Esophagus (tissue), 2 donors: ENCODE measurements around the gene NFIB. TPM values are rescaled to one million over a fixed set of nuclear protein-coding genes. Genes with fewer than 3 reads are reported as not detected.

Source experiments
- H3K27ac ChIP-seq, 2 donors: one replicate each; pipeline ENCODE4 v1.5.1; 2013; ENCODE audit warnings: low read depth in 2 of 2, mild to moderate bottlenecking in 2 of 2, inconsistent platforms in 1 of 2, low read length in 1 of 2, moderate library complexity in 1 of 2
- H3K27me3 ChIP-seq, 2 donors: one replicate each; pipeline ENCODE4 v1.6.1; 2013; ENCODE audit warnings: low read length in 2 of 2, control low read depth in 1 of 2, mild to moderate bottlenecking in 1 of 2; ENCODE audit not compliant: insufficient read depth in 2 of 2, control insufficient read depth in 1 of 2
- H3K36me3 ChIP-seq, 2 donors: one replicate each; pipeline ENCODE4 v1.6.1; 2013; ENCODE audit warnings: low read length in 1 of 2; ENCODE audit not compliant: control insufficient read depth in 2 of 2, insufficient read depth in 2 of 2
- H3K4me1 ChIP-seq, 2 donors: one replicate each; pipeline ENCODE4 v1.6.1; 2013; ENCODE audit warnings: low read length in 1 of 2; ENCODE audit not compliant: control insufficient read depth in 2 of 2, insufficient read depth in 2 of 2
- H3K4me3 ChIP-seq, 2 donors: one replicate each; pipeline ENCODE4 v1.5.1; 2013; ENCODE audit warnings: low read length in 2 of 2, mild to moderate bottlenecking in 2 of 2, low read depth in 1 of 2, moderate library complexity in 1 of 2
- H3K9me3 ChIP-seq, 2 donors: one replicate each; pipeline ENCODE4 v1.6.1; 2013; ENCODE audit warnings: mild to moderate bottlenecking in 2 of 2, low read depth in 1 of 2, low read length in 1 of 2, moderate library complexity in 1 of 2; ENCODE audit not compliant: control insufficient read depth in 2 of 2, insufficient read depth in 1 of 2
- WGBS, 2 donors: extraction: QIAGEN DNeasy Blood & Tissue Kit; methylation state at CpG; one replicate each; pipeline ENCODE4 v1.1.7; 2013; 5-methylcytosine and 5-hydroxymethylcytosine counted together
- polyA plus RNA-seq, 2 donors: library from polyadenylated mRNA; stranded (reverse); fragments of 200-250 nt; gene quantifications; one replicate each; pipeline ENCODE4 v1.2.3, GENCODE V29; 2013
- donor health status: healthy with polysubstance abuse.
- donor health status: Bipolar disorder and iron deficiency.

Gene NFIB
- polyA plus RNA-seq, 2 donors: 4.0 to 6.6 TPM

- 16 to 25% methylated on average over 12 of the region's 12 CpGs for WGBS, 2 donors
- no peaks in the 10 kb centered on the region for H3K27me3 ChIP-seq
- H3K27ac ChIP-seq: peak overlapping the region; percentile 17 to 65
- H3K9me3 ChIP-seq: no peaks in the 10 kb centered on the region
- no peaks in the 10 kb centered on the region for H3K36me3 ChIP-seq
- H3K4me3 ChIP-seq: peak overlapping the region in 1 of 2 donors; percentile 44
- peaks cover 0 to under 1% of the 10 kb centered on the region in 2 donors for H3K4me1 ChIP-seq
Observed at GRCh38 chr9:14203356-14204056, 110.4 kb downstream of the NFIB start.

- 19% methylated on average over 6 of the region's 6 CpGs for WGBS, 2 donors
- Histone ChIP-seq H3K4me3 (no peak overlapping the region), H3K36me3 (no peaks in the 10 kb centered on the region), H3K9me3 (no peaks in the 10 kb centered on the region), H3K4me1 (peaks cover 0 to 2% of the 10 kb centered on the region in 2 donors), H3K27me3 (no peaks in the 10 kb centered on the region), H3K27ac (peak overlapping the region in 1 of 2 donors; percentile 73)
Observed at GRCh38 chr9:14198841-14199455, 115.0 kb downstream of the NFIB start.

GRCh38 chr9:14198047-14198840 lies 115.7 kb downstream of the NFIB start:
- Histone ChIP-seq H3K36me3 (no peaks in the 10 kb centered on the region), H3K27ac (peak overlapping the region in 1 of 2 donors; percentile 31), H3K9me3 (no peaks in the 10 kb centered on the region), H3K4me1 (peaks cover 0 to 2% of the 10 kb centered on the region in 2 donors), H3K4me3 (no peak overlapping the region), H3K27me3 (no peaks in the 10 kb centered on the region)
- WGBS, 2 donors: 66 to 76% methylated on average over 11 of the region's 11 CpGs

GRCh38 chr9:14197325-14197858 lies 116.5 kb downstream of the NFIB start:
- 82% methylated on average over 4 of the region's 4 CpGs for WGBS, 2 donors
- Histone ChIP-seq H3K4me3 (no peak overlapping the region), H3K4me1 (peaks cover 0 to 2% of the 10 kb centered on the region in 2 donors), H3K36me3 (no peaks in the 10 kb centered on the region), H3K27ac (no peak overlapping the region), H3K9me3 (no peaks in the 10 kb centered on the region), H3K27me3 (no peaks in the 10 kb centered on the region)

GRCh38 chr9:14193328-14193990 lies 120.5 kb downstream of the NFIB start:
- no peak overlapping the region for H3K27ac ChIP-seq
- no peaks in the 10 kb centered on the region for H3K27me3 ChIP-seq
- H3K36me3 ChIP-seq: no peaks in the 10 kb centered on the region
- no peak overlapping the region for H3K4me3 ChIP-seq
- no peaks in the 10 kb centered on the region for H3K9me3 ChIP-seq
- H3K4me1 ChIP-seq: peaks cover 0 to 1% of the 10 kb centered on the region in 2 donors
- whole genome bisulfite sequencing, 2 donors: 67 to 70% methylated on average over 7 of the region's 7 CpGs

- H3K4me1 ChIP-seq: no peaks in the 10 kb centered on the region
- H3K36me3 ChIP-seq: no peaks in the 10 kb centered on the region
- H3K27ac ChIP-seq: no peak overlapping the region
- no peak overlapping the region for H3K4me3 ChIP-seq
- WGBS, 2 donors: 86 to 93% methylated on average over 1 of the region's 1 CpG
- H3K27me3 ChIP-seq: no peaks in the 10 kb centered on the region
- no peaks in the 10 kb centered on the region for H3K9me3 ChIP-seq
Observed at GRCh38 chr9:14192556-14192955, 121.4 kb downstream of the NFIB start.

GRCh38 chr9:14191512-14191911 lies 122.4 kb downstream of the NFIB start:
- Histone ChIP-seq H3K4me1 (no peaks in the 10 kb centered on the region), H3K36me3 (no peaks in the 10 kb centered on the region), H3K27ac (no peak overlapping the region), H3K4me3 (no peak overlapping the region), H3K9me3 (no peaks in the 10 kb centered on the region), H3K27me3 (no peaks in the 10 kb centered on the region)
- WGBS, 2 donors: 96 to 98% methylated on average over 1 of the region's 1 CpG

- Histone ChIP-seq H3K9me3 (no peaks in the 10 kb centered on the region), H3K36me3 (no peaks in the 10 kb centered on the region), H3K27ac (no peak overlapping the region), H3K4me1 (no peaks in the 10 kb centered on the region), H3K27me3 (no peaks in the 10 kb centered on the region), H3K4me3 (no peak overlapping the region)
- WGBS, 2 donors: 60 to 64% methylated on average over 1 of the region's 1 CpG
Observed at GRCh38 chr9:14190240-14190639, 123.7 kb downstream of the NFIB start.

- no peaks in the 10 kb centered on the region for H3K27me3 ChIP-seq
- H3K27ac ChIP-seq: no peak overlapping the region
- H3K4me1 ChIP-seq: no peaks in the 10 kb centered on the region
- H3K36me3 ChIP-seq: no peaks in the 10 kb centered on the region
- WGBS, 2 donors: 83 to 88% methylated on average over 1 of the region's 1 CpG
- H3K4me3 ChIP-seq: no peak overlapping the region
- no peaks in the 10 kb centered on the region for H3K9me3 ChIP-seq
Observed at GRCh38 chr9:14189578-14189977, 124.4 kb downstream of the NFIB start.
